GM18505 (cell line): ENCODE data around the gene DRD2.
"Not testable (repeated sequence)": the region's sequence is repeated elsewhere in the genome, so short reads cannot be mapped to it uniquely, and the experiment has no call there.

ENCODE experiments used
- ATAC-seq: cut with Tn5 transposase; IDR thresholded peaks from one replicate; pipeline ENCODE4 v1.9.1; 2021; ENCODE audit not compliant: unreplicated experiment
- POLR2A ChIP-seq: IDR thresholded peaks from 4 replicates; pipeline ENCODE4 v1.6.1; 2011; ENCODE audit warnings: borderline replicate concordance; ENCODE audit not compliant: insufficient read depth, insufficient read length; ENCODE audit errors: extremely low read depth

DRD2 gene

GRCh38 chr11:113475160-113475761, at the start of gene DRD2:
TSS of gene DRD2 (minus strand) at chr11:113475398. CDS start at chr11:113424651, 50,747 bp downstream.
- TF ChIP-seq POLR2A: no peak
- no peak for ATAC-seq

- not testable (repeated sequence) for ATAC-seq
These were observed 48.7 kb upstream of the DRD2 start for GRCh38 chr11:113523906-113524305.

- ATAC-seq: no peak
- no peak for TF ChIP-seq POLR2A
These were observed 46.7 kb upstream of the DRD2 start for GRCh38 chr11:113521737-113522517.

- ATAC-seq: no peak
- TF ChIP-seq POLR2A: no peak
These were observed 44.9 kb upstream of the DRD2 start for GRCh38 chr11:113519989-113520613.

- no peak for ATAC-seq
- no peak for TF ChIP-seq POLR2A
These were observed 43.7 kb upstream of the DRD2 start for GRCh38 chr11:113518716-113519495.

GRCh38 chr11:113517361-113517760, 42.2 kb upstream of the DRD2 start:
- ATAC-seq: no peak
- no peak for TF ChIP-seq POLR2A

GRCh38 chr11:113514856-113515255, 39.7 kb upstream of the DRD2 start:
- ATAC-seq: no peak
- no peak for TF ChIP-seq POLR2A

GRCh38 chr11:113507341-113507740, 32.1 kb upstream of the DRD2 start:
- no peak for ATAC-seq
- no peak for TF ChIP-seq POLR2A

- TF ChIP-seq POLR2A: no peak
These were observed 31.7 kb upstream of the DRD2 start for GRCh38 chr11:113506893-113507292.

GRCh38 chr11:113506461-113506860, 31.3 kb upstream of the DRD2 start:
- no peak for ATAC-seq
- no peak for TF ChIP-seq POLR2A

More at GRCh38 chr11:113506893-113507292, 31.7 kb upstream of the DRD2 start:
- no peak for ATAC-seq

GRCh38 chr11:113505541-113506375, 30.6 kb upstream of the DRD2 start:
- no peak for TF ChIP-seq POLR2A
- no peak for ATAC-seq

- ATAC-seq: no peak
- TF ChIP-seq POLR2A: no peak
These were observed 29.8 kb upstream of the DRD2 start for GRCh38 chr11:113505046-113505445.

- no peak for TF ChIP-seq POLR2A
- no peak for ATAC-seq
These were observed 29.4 kb upstream of the DRD2 start for GRCh38 chr11:113504586-113504985.

- ATAC-seq: no peak
- no peak for TF ChIP-seq POLR2A
These were observed 28.9 kb upstream of the DRD2 start for GRCh38 chr11:113504071-113504470.
